ENCODE measurements around the gene MANSC1.

DNA sequence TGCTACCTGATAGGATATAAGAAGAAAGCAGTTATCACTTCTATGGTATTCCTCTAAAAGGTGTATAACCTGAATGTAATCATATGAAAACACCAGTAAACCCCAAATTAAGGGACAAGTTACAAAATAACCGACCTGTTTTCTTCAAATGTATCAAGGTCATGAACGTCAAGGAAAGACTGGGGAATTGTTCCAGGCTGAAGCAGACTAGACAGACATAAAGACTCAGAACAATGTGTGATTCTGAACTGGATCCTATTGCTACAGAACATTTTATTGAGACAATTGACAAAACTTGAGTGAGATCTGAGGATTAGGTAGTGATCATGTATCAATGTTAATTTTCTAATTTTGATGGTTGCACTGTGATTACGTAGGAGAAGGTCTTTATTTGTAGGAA is 67.8 kb downstream of the MANSC1 start:
- TF ChIP-seq CTCF (IDR thresholded peaks at IDR 0.05) (no peak), POLR2A (IDR thresholded peaks at IDR 0.05) (no peak)

All from vagina (tissue), 2 donors.